C4-2B (cell line): Measurements from ENCODE around the gene C17orf78.
"Not testable (repeated sequence)": the region's sequence is repeated elsewhere in the genome, so short reads cannot be mapped to it uniquely, and the experiment has no call there.

Source experiments
- H3K27ac ChIP-seq: fragments of 450-650 bp; 2 replicates; pipeline ENCODE4 v1.5.1; 2017
- CTCF ChIP-seq: fragments of 450-650 bp; conservative IDR thresholded peaks from 2 replicates; pipeline ENCODE4 v1.5.1; 2017; ENCODE audit warnings: mild to moderate bottlenecking
- ZFX ChIP-seq: fragments of 450-650 bp; IDR thresholded peaks from 2 replicates; pipeline ENCODE4 v1.6.1; 2017

The C17orf78 gene

GRCh38 chr17:37375706-37376105, at the start of gene C17orf78:
Gene C17orf78, plus strand, starts transcription at chr17:37375985. Its CDS starts 108 bp downstream, at chr17:37376093.
- no peak within 1 kb of the TSS for H3K27ac ChIP-seq
- TF ChIP-seq CTCF (no peak), ZFX (no peak)

- H3K27ac ChIP-seq: no peak overlapping the region
- TF ChIP-seq CTCF: no peak
- TF ChIP-seq ZFX: no peak
Measured at GRCh38 chr17:37327341-37328090, 48.3 kb upstream of the C17orf78 start.

- TF ChIP-seq CTCF (no peak), ZFX (no peak)
- peak overlapping the region; percentile 5; the same call in 1 of the 2 replicates for H3K27ac ChIP-seq
Measured at GRCh38 chr17:37338847-37339246, 36.9 kb upstream of the C17orf78 start.

GRCh38 chr17:37339321-37339720, 36.5 kb upstream of the C17orf78 start:
- no peak overlapping the region for H3K27ac ChIP-seq
- TF ChIP-seq ZFX (no peak), CTCF (no peak)

- TF ChIP-seq ZFX (no peak), CTCF (no peak)
Measured at GRCh38 chr17:37340804-37341203, 35.0 kb upstream of the C17orf78 start.

GRCh38 chr17:37342589-37342988, 33.2 kb upstream of the C17orf78 start:
- TF ChIP-seq CTCF (no peak), ZFX (no peak)
- H3K27ac ChIP-seq: no peak overlapping the region

More at GRCh38 chr17:37340804-37341203, 35.0 kb upstream of the C17orf78 start:
- H3K27ac ChIP-seq: no peak overlapping the region

GRCh38 chr17:37344519-37344918, 31.3 kb upstream of the C17orf78 start:
- H3K27ac ChIP-seq: no peak overlapping the region
- TF ChIP-seq ZFX: no peak
- TF ChIP-seq CTCF: no peak

GRCh38 chr17:37346863-37347402, 28.9 kb upstream of the C17orf78 start:
- not testable (repeated sequence) for H3K27ac ChIP-seq

GRCh38 chr17:37356796-37357569, 18.8 kb upstream of the C17orf78 start:
- peak overlapping the region; percentile 100 for H3K27ac ChIP-seq
